GM12874 (cell line): Measurements from ENCODE around the gene ABR.

Source experiments
- TF ChIP-seq, protein P1 (sequence below): IDR thresholded peaks from 2 replicates; pipeline ENCODE4 v1.5.1; 2011; ENCODE audit warnings: low read depth, mild to moderate bottlenecking, control low read depth, low read length, moderate library complexity; ENCODE audit not compliant: insufficient read depth

The ABR gene

DNA sequence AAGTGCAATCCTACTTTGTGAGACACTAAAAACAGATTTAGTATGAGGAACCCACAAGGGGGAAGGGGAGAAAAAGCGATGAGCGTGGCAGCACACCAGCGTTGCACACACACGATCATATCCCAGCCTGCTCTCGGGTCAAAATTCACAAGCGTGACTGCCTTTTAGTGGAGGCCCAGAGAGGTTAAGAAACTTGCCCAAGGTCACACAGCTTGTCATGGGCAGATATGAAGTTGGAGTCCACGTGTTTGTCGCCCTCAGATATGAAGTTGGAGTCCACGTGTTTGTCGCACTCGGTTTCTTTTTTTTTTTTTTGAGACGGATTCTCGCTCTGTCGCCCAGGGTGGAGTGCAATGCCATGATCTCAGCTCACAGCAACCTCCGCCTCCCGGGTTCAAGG is 124.5 kb downstream of the ABR start:
- TF ChIP-seq, protein P1, sequence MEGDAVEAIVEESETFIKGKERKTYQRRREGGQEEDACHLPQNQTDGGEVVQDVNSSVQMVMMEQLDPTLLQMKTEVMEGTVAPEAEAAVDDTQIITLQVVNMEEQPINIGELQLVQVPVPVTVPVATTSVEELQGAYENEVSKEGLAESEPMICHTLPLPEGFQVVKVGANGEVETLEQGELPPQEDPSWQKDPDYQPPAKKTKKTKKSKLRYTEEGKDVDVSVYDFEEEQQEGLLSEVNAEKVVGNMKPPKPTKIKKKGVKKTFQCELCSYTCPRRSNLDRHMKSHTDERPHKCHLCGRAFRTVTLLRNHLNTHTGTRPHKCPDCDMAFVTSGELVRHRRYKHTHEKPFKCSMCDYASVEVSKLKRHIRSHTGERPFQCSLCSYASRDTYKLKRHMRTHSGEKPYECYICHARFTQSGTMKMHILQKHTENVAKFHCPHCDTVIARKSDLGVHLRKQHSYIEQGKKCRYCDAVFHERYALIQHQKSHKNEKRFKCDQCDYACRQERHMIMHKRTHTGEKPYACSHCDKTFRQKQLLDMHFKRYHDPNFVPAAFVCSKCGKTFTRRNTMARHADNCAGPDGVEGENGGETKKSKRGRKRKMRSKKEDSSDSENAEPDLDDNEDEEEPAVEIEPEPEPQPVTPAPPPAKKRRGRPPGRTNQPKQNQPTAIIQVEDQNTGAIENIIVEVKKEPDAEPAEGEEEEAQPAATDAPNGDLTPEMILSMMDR: no peak

DNA sequence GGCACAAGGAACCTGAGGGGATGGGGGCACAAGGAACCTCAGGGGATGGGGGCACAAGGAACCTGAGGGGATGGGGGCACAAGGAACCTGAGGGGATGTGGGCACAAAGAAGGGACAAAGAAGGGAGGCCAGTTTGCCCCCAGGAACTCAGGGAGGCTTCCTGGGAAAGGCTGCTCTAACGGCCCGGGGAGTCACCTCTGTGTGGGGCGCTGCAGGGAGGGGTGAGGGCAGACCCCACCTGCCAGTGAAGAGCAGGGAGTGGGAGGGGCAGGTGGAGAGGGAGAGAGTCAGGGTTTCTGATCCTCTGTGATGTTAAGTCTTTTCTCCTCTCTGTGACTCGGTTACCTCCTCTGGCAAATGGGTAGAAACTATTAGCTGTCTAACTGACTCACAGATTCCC is 125.1 kb downstream of the ABR start:
- TF ChIP-seq, protein P1: no peak

DNA sequence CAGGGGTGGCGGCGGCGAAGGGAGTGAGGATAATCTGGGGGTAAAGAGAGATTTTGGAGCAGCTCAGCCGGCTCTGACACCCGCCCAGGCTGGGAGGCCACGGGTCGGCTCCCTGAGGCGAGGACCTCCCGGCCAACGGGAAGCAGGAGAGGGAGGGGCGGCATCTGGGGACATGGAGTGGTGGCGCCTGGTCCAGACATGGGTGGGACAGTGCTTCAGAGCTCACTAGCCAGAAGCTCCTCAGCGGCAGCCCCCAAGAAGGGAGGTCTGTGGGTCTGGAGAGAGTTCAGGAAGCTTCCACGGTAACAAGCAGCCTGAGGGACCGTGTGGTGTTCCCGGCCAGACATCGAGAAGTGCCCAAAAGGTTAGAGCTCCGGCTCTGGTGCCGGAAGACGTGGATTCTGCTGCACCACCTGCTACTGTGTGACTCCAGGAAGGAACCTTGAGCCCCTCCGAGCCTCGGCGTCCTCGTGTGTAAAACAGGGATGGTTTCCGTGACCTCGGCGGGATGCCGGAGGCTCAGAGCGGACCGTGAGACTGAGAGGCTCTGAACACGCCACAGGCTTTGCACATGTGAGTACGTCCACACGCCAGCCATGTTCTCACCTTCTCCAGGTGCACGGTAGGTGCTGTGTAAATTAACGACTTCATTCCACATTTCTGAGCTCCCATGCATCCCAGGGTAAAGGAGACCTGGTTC is 126.0 kb downstream of the ABR start:
- TF ChIP-seq, protein P1: no peak

DNA sequence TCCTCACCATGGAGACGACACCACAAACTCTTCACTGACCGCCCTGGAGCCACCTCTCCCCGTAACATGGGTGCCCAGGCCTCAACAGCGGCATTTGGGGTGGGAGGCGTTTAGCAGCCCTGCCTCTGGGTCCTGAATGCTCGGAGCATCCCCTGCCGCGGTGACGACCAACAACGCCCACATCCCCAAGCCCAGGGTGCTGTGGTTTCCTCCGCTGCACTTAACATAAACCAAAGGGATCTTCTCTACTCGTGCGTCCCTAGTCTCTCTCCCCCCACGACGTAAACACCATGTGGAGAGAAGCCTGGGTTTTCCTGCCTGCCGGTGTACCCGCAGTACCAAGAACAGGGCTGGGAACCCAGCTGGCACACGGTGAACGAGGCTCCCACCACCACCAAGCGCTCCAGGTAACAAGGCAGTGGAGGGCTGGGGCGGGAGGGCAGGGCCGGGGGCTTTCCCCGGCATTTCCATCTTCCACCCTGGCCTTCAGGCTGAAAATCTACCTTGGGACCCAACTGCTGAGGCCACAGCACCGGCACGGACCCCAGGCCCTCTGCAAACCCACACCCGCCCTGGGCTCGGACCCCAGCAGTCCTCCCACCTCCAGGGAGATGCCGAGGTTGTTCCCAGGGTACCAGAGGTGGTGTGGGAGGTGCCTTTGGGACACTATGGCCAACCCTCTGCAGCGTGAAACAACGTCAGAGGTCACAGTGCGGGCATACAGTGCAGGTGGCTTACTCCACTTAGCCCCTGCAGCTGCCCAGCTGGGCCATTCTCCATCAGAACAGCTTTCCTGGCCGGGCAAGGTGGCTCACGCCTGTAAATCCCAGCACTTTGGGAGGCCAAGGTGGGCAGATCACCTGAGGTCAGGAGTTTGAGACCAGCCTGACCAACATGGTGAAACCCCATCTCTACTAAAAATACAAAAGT is 128.5 kb downstream of the ABR start:
- TF ChIP-seq, protein P1: no peak

DNA sequence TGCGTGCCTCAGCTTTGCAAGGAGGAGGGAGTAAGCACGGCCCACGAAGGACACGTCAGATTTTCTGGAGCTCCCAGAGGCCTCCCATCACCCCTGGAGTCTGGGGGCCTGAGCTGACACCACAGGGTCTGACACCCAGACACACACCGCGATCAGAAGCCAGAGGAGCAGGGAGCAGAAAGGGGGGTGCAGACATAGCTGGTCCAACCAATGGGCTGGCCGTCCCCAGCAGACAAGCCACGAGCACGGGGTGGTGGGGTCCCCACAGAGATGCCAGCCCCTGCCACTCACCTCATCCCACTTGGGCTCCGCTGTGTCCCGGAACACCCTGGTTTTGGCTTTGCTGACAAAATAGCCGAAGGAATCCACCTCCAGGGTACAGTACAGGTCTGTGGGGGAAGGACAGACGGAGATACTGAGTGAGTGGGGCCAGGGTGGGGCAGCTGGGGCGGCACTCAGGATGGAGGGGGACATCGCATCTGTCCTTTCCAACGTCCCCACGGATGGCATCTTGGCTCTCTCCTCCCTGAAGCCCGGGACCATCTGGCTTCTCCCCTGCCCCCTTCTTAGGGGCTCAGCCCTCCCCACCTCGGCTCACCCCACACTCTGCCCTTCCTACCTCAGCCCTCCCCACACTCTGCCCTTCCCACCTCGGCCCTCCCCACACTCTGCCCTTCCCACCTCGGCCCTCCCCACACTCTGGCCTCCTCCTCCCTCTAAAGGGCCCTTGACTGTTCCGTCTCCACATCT is 129.4 kb downstream of the ABR start:
- TF ChIP-seq, protein P1: no peak

DNA sequence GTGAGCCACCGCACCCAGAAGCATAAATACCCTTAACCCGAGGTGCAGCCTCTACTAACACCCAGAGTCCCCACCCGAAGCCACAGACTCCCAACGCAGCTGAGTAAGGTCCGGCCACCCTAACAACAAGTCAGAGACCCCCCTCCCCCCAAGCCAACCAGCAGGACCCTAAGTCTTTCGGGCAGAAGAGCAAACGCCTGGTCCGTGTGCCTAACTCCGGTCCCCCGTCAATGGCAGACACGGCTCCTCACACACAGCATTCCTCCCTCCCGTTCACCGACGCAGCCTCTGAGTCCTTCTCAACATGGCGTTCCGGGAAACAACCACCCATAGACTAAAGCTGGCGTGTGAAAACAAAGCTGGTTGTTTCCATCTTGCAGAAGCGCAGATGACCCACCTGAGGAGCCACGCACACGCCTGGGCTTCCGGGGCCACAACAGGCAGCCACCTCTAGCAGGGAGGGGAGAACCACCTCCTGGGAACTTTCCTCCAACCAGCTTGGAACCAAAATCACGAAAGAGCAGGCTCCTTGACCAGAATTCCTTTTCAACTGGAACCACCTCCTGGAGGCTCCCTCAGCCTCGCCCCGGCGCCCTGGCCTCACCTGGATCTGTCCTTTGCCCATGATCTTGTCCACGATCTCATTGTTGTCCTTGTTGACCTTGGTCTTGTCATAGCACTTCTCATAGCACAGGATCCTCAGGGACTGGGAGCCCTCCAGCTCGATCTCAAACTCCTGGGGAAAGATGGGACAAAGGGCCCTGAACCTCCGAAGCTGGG is 130.1 kb downstream of the ABR start:
- TF ChIP-seq, protein P1: no peak
